ENCODE results near the gene METTL9. TPM values are rescaled to one million over a fixed set of nuclear protein-coding genes. Genes with fewer than 3 reads are reported as not detected.

METTL9 gene
- total RNA-seq, 1 donor from 2014 or later: 91.9 TPM

DNA sequence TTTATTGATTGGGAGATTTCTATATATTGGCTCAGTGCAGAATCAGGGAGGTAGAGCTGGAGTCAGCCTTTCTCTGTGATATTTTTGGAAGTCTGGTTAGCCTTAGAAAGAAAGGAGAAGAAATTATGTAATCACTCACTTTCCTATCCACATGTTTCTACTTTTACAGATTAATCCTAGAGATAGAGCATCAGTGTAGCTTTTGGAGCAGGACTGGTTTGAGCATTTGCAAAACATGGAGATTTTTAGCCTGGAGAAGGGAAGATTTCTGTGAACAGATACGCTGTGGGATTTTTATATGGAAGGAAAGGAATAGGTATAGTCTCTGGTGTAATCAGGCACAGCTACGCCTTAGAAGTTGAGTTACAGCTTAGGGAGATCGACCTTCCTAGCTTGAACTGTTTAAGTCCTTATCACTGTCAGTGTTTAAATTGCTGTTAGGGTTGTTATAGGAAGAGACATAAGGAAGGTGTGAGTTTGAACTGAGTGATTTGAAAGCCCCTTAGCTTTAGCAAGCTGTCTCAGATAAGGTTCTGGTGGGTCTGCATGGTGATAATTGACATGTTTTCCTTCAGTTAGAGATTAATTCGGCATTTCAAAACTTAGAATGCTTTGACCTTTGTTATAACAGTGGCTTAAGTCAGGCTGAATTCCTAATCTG is 20.5 kb downstream of the METTL9 start:
- Mint-ChIP-seq H3K4me3 (ENCODE audit: unreplicated experiment) (no peak overlapping the region), H3K27ac (ENCODE audit: unreplicated experiment) (no peak overlapping the region), H3K4me1 (ENCODE audit: unreplicated experiment) (peaks cover 5% of the 10 kb centered on the region), H3K36me3 (ENCODE audit: unreplicated experiment) (peaks cover 18% of the 10 kb centered on the region), H3K9me3 (ENCODE audit: unreplicated experiment) (no peaks in the 10 kb centered on the region), H3K27me3 (ENCODE audit: unreplicated experiment) (no peaks in the 10 kb centered on the region)
- no peak for TF ChIP-seq CTCF (IDR thresholded peaks at IDR 0.05)
- no peak for DNase-seq (ENCODE audit: extremely low spot score, unreplicated experiment)

- Mint-ChIP-seq H3K36me3 (ENCODE audit: unreplicated experiment) (peaks cover 19% of the 10 kb centered on the region), H3K4me1 (ENCODE audit: unreplicated experiment) (peaks cover 5% of the 10 kb centered on the region), H3K27me3 (ENCODE audit: unreplicated experiment) (no peaks in the 10 kb centered on the region), H3K9me3 (ENCODE audit: unreplicated experiment) (no peaks in the 10 kb centered on the region), H3K4me3 (ENCODE audit: unreplicated experiment) (no peak overlapping the region), H3K27ac (ENCODE audit: unreplicated experiment) (no peak overlapping the region)
- DNase-seq (ENCODE audit: extremely low spot score, unreplicated experiment): no peak
- TF ChIP-seq CTCF (IDR thresholded peaks at IDR 0.05): no peak
These were observed 21.2 kb downstream of the METTL9 start for GRCh38 chr16:21620592-21620991.

DNA sequence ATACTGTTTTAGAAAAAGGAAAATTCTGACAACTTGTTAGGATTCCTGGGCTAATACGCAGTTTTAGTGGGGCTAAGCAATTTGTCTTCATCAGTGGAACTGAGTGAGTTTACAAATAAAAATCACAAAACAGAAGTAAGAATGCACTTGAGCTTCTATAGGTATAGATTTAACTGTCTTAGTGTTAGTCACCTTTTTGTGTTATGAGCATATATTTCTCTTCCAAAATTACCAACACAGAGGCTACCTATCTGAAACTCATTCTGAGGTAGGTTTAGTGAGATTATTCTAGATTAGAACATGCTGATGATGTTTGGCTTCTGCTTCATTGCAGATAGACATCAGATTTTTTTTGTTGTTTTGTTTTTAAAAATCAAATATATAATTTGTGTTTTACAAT is 23.2 kb downstream of the METTL9 start:
- Mint-ChIP-seq H3K9me3 (ENCODE audit: unreplicated experiment) (no peaks in the 10 kb centered on the region), H3K4me1 (ENCODE audit: unreplicated experiment) (peaks cover 15% of the 10 kb centered on the region), H3K4me3 (ENCODE audit: unreplicated experiment) (no peak overlapping the region), H3K36me3 (ENCODE audit: unreplicated experiment) (peaks cover 27% of the 10 kb centered on the region), H3K27ac (ENCODE audit: unreplicated experiment) (no peak overlapping the region), H3K27me3 (ENCODE audit: unreplicated experiment) (no peaks in the 10 kb centered on the region)
- no peak for DNase-seq (ENCODE audit: extremely low spot score, unreplicated experiment)
- no peak for TF ChIP-seq CTCF (IDR thresholded peaks at IDR 0.05)

GRCh38 chr16:21625026-21625425 is 25.6 kb downstream of the METTL9 start:
- no peaks in the 10 kb centered on the region for H3K9me3 Mint-ChIP-seq (ENCODE audit: unreplicated experiment)
- H3K27me3 Mint-ChIP-seq (ENCODE audit: unreplicated experiment): no peaks in the 10 kb centered on the region
- H3K4me3 Mint-ChIP-seq (ENCODE audit: unreplicated experiment): no peak overlapping the region
- H3K36me3 Mint-ChIP-seq (ENCODE audit: unreplicated experiment): peaks cover 31% of the 10 kb centered on the region
- H3K27ac Mint-ChIP-seq (ENCODE audit: unreplicated experiment): no peak overlapping the region
- DNase-seq (ENCODE audit: extremely low spot score, unreplicated experiment): no peak
- H3K4me1 Mint-ChIP-seq (ENCODE audit: unreplicated experiment): peaks cover 34% of the 10 kb centered on the region
- no peak for TF ChIP-seq CTCF (IDR thresholded peaks at IDR 0.05)

DNA sequence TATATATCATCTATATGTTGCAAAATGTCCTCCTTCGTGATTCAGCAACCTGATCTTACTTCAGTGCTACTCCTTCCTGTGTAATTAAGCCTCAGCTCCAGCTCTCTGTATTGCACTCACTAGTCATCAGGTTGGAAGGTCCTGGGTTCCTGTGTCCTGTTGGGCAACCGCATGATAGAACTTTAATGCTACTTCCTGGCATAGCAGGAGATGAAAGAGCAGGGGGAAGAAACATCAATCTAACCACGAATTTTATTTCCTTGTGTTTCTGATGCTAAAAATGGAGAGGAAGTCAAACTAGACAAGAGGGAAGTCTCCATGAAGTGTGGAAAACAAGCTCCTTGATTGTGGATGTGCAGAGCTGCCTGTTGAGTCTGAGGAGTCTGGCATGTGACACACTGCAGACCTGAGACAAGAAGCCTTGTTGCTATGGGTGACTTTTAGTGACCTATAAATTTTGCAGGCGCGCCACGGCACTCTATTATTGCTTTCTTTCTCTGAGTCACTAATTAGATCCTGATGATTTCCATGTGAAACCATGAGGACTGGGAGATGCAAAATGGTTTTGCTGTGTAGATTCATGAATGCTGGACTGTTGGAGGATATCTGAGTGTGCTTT is 27.4 kb downstream of the METTL9 start:
- no peak for TF ChIP-seq CTCF (IDR thresholded peaks at IDR 0.05)
- DNase-seq (ENCODE audit: extremely low spot score, unreplicated experiment): no peak
- peak overlapping the region; percentile 30 for H3K4me3 Mint-ChIP-seq (ENCODE audit: unreplicated experiment)

More for the DNA sequence above, 27.4 kb downstream of the METTL9 start:
- no peaks in the 10 kb centered on the region for H3K9me3 Mint-ChIP-seq (ENCODE audit: unreplicated experiment)
- H3K27ac Mint-ChIP-seq (ENCODE audit: unreplicated experiment): peak overlapping the region; percentile 90
- no peaks in the 10 kb centered on the region for H3K27me3 Mint-ChIP-seq (ENCODE audit: unreplicated experiment)
- H3K36me3 Mint-ChIP-seq (ENCODE audit: unreplicated experiment): peaks cover 31% of the 10 kb centered on the region
- H3K4me1 Mint-ChIP-seq (ENCODE audit: unreplicated experiment): peaks cover 34% of the 10 kb centered on the region

Measured in osteocyte (in vitro differentiated cells).